Islet of Langerhans (tissue), 1 donor: ENCODE data around the gene GET4.
"Not testable (repeated sequence)": the region's sequence is repeated elsewhere in the genome, so short reads cannot be mapped to it uniquely, and the experiment has no call there.

Source experiments
- FAIRE-seq: peaks from one replicate; lab custom pipeline; 2011; peaks lifted over from hg19 to GRCh38; lab: Jason Lieb, UNC

The GET4 gene

DNA sequence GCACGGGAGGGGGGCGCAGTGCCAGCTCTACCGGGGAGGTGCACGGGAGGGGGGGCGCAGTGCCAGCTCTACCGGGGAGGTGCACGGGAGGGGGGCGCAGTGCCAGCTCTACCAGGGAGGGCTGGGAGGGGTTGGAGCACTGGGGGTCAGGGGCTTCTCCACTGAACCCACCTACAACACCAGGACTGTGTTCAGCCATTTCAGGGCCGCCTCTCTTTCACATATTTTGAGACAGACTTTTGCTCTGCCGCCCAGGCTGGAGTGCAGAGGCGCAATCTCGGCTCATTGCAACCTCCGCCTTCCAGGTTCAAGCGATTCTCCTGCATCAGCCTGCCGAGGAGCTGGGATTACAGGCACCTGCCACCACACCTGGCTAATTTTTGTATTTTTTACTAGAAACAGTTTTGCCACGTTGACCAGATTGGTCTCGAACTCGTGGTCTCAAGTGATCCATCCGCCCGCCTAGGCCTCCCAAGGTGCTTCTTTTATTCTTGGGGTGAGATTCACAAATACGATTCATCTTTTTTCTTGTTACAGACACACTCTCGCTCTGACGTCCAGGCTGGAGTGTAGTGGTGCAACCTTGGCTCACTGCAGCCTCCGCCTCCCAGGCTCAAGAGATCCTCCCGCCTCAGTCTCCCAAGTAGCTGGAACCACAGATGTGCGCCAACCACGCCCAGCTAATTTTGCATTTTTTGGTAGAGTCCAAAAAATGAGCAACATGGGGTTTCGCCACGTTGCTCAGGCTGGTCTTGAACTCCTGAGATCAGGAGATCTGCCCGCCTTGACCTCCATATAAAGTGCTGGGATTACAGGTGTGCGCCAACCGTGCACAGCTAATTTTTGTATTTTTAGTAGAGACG is 41.1 kb downstream of the GET4 start:
- no peak for FAIRE-seq

DNA sequence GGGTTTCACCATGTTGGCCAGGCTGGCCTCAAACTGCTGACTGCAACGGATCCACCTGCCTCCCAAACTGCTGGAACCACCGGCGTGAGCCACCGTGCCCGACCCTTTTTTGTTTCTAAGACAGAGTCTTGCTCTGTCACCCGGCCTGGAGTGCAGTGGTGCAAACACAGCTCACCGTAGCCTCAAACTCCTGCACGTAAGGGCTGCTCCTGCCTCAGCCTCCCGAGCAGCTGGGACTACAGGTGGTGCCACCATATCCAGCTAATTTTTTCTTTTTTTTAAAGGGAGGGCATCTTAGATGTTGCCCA is 41.7 kb downstream of the GET4 start:
- no peak for FAIRE-seq

DNA sequence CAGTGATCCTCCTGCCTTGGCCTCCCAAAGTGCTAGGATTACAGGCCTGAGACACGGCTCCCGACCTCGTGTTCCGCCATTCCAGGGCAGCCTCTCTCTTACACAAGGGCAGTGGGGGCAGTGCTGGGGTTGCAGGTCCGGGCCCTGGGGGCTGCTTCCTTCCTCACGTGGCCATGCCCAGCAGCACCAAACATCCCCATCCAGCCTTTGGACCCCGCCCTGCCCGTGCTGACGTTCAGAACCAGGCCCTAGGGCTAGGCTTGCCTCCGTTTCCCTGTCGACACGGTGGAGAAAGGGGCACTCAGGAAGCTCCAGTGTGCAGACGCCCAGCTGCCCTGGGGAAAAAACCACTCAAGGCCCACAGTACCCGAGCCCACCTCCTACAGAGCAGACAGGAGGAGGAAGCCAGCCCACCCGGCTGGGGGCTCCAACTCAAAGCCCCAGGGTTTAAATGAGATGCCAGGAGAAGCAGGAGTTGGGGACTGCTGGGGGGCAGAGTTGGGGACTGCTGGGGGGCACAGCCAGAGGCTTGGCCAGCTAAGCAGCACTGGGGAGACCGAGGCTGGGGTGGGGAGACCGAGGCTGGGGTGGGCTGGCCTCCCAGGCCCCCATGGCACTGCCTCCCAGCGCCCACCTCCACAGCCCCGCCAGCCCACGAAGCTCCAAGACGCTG is 42.2 kb downstream of the GET4 start:
- FAIRE-seq, result no peak

DNA sequence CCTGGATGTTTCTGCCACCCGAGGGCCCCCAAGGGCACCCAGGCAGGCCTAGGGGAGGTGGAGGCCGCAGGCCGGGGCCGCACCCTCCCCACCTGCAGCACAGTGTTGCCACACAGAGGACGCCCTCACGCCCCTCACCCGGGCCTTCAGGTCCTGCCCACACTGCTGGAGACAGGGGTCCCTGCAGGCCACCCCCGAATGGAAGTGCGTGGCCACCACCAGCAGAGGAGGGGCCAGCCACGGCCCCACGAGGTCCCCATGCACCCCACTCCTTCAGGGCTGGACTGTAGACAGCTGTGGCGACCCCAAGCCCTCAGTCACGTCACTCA is 42.7 kb downstream of the GET4 start:
- no peak for FAIRE-seq

DNA sequence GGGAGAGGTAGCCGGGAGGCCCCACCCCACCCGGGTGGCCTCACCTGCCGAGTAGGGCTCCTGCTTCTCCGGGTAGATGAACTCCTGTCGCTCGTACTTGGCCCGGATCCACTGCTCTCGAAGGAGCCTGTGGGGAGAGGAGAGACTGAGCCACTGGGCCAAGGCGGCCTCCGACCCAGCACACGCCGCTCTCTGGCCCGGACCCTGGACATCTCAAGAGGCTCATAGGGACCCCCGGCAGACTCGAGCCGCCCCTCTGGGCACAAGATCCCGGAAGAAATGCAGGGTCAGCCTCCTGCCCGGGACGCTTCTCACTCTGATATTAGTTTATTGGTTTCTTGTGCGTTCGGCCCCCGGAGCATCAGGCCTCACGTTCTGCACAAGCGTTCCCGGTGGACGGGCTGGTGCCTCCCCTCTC is 43.6 kb downstream of the GET4 start:
- FAIRE-seq, result no peak

DNA sequence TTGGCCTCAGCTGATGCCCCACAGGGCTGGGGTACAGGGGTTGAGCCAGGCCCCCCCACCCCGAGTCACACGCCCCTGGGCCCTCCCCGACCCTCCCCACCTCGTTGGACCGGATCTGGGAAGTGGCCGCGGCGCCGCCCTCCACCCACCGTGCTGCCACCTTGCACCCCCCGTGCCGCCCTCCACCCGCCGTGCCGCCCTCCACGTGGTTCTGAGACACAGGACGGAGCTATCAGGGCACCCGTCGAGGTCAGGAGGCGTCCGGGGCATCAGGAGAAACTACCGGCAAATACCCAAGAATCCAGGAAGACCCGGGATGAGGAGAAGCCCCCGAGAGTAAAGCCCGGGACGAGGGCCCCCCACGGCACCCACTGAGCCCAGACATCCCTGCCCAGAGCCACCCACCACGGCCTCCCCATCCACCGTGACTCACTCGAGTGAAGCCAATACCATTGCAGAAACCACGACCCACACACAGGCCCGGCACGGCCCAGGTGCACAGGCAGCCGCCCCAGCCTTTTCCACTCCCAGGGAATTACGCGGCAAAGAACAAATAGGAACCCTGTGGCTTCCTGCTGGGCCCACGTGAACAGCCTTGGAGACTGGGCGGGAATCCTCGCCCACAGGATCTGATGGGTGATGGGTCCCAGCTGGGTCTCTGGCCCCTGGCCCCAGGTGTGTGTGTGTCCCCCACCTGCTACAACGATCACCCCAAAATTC is 44.2 kb downstream of the GET4 start:
- no peak for FAIRE-seq

DNA sequence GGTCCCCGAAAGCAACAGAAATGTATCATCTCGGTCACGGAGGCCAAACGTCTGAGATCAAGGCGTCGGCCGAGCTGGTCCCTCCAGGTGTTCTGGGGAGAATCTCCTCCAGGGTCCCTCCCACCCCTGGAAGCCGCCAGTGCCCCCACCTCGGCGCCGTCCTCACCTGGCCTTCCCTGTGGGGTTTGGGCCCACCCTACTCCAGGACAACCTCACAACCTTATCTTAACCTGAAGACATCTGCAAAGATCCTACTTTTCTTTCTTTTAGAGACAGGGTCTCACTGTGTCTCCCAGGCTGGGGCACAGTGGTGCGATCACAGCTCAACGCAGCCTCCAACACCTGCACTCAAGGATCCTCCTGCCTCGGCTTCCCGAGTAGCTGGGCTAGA is 44.7 kb downstream of the GET4 start:
- FAIRE-seq, result no peak

DNA sequence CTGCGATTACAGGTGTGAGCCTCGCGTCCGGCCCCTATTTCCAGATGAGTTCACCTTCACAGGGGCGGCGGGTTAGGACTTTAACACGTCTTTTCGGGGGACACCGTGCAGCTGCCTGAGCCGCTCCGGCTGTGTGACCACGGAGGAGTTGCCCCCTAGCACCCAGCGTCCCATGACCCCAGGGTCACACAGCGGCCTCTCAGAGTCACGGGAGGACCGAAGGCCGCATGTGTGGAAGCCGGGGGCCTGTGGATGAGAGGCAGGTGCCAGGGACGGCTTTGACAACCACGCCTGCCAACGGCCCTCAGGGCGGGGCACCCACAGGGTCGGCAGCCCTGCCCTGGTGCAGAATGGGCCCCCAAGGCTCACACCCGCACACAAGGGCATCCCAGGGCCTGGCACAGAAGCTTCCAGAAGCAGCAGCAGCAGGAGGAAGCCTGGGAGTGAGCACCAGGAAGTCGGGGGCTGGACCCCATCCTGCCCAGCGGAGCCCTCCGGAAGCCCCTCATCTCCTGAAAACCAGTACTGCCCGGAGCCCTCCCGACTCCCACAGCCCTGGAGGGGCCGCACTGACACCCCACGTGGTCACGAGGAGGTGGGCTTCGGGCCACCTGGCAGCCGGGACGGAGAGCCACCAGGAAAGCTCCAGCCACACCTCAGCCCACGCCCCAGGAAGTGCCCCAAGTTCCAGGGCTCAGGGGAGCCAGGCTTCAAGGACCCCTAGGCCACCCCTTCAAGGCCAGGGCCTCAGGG is 45.4 kb downstream of the GET4 start:
- no peak for FAIRE-seq

DNA sequence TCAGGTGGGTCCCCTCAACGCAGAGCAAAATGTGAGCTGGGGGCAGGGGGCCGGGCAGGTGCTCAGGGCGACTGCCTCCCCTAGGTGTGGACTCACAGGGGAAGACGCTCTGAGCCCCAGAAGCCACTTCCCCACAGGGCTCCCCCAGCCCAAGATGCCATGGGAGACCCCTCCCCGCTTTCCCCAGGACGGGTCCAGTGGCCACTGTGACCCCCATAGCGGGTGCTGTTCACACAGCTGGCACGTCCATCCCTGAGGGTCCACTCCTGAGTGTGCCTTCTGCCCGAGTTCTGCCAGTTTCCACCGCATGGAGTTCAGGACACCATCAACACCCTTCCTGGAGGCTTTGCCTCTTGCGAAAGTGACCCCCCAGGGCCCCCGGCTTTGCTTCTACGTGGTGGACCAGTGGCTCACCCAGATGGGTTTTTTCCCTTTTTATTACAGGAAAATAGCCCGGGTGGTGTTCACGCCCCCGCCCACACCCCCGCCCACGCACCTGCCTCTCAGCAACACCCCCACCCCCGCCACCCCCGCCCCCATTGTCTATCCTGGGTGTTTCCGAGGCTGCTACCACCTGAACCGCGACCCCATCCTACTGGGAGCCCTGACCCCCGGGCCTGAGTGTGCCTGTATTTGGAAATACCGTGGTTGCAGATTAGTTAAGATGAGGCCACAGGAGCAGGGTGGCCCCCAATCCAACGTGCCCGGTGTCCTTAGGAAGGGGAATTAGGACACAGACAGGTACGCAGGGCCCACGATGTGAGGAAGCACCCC is 46.2 kb downstream of the GET4 start:
- FAIRE-seq, result no peak

DNA sequence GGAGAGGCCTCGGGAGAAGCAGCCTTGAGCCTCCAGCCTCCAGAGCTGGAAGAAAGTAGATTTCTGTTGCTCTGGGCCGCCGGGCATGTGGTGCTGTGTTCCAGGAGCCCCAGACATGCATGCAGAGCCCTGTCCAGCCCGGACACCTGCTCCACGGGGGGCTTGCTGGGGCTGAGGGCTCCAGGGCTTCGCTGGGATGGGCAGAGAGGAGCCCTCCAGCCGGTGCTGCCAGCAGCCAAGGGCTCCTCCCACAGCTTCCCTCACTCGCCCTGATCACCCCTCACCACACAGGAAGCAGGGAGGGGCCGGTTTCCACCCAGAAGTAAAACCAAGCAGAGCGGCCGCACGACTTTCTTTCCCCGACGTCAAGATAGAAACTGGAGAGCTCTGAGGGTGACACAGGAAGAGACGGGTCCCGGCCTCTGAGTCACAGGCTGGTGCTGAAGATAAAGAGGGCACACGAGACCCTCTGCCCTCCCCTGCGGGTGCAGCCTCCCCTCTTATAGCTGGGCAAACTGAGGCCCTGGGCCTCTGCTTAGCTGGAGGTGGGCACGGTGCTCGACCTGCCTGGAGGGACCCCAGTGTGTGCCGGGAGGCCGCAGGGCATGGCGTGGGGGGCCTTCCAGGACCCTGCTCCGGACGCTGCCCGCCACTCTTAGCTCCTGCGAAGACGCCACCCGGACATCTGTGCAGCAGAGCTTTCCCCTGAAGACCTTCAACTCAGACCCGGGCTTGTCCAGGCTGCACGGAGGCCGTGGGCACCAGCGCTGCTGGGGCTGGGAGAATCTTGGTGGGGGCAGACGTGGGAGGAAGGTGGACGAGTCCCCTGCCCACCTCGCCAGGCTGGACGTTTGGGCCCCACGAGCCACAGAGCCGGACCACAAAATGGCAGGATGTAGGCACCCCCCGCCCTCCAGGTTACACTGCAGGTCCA is 47.0 kb downstream of the GET4 start:
- no peak for FAIRE-seq

DNA sequence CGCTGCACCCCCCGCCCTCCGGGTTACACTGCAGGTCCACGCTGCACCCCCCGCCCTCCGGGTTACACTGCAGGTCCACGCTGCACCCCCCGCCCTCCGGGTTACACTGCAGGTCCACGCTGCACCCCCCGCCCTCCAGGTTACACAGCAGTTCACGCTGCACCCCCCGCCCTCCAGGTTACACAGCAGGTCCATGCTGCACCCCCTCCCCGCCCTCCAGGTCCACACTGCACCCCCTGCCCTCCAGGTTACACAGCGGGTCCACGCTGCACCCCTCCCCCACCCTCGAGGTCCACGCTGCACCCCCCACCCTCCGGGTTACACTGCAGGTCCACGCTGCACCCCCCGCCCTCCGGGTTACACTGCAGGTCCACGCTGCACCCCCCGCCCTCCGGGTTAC is 47.7 kb downstream of the GET4 start:
- FAIRE-seq, result not testable (repeated sequence)

DNA sequence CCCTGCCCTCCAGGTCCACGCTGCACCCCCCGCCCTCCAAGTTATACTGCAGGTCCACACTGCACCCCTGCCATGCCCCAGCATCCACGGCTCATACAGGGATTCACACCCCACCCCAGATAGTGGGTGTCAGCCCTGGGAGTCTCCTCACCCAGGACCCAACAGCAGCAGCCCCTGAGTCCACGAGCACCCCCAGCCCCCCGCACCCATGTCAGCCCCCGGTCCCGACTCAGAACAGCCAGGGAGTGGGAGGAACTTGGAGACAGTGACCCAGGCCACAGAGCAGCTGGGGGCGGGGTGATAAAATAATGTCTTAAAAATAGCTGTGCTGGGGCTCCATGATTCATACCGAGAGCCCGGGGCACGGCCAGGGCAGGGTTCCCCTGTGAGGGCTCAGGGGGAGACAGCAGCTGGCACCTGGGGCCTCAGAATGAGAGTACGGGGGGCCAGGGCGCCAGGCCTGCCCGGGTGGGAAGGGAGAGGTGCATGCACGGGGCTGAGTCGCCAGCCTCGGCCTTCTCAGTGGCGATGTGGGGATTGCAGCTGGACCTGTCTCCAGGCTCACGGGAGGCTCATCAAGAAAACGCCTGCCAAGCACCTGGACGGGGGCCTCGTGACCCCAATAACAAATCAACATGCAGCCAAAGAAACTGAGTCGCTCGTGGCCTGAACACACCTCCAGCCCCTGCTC is 48.3 kb downstream of the GET4 start:
- no peak for FAIRE-seq

DNA sequence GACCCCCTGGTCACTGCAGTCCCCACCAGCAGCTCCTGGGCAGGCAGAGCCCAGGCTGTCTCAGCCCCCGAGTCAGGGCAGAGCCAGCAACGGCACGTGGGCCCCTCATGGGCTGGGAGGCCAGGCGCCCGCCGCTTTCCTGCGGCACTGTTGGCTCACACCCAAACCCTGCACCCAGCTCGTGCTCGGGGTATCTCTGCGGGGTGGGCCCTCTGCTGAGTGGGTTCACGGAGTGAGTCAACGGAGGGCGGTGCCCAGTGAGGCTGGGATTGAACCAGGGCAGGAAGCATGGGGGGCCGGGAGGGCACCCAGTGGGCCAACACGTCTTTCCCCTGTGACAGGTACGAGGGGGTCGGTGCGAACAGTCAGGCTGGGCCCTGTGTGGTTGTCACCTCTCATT is 49.2 kb downstream of the GET4 start:
- FAIRE-seq, result no peak

DNA sequence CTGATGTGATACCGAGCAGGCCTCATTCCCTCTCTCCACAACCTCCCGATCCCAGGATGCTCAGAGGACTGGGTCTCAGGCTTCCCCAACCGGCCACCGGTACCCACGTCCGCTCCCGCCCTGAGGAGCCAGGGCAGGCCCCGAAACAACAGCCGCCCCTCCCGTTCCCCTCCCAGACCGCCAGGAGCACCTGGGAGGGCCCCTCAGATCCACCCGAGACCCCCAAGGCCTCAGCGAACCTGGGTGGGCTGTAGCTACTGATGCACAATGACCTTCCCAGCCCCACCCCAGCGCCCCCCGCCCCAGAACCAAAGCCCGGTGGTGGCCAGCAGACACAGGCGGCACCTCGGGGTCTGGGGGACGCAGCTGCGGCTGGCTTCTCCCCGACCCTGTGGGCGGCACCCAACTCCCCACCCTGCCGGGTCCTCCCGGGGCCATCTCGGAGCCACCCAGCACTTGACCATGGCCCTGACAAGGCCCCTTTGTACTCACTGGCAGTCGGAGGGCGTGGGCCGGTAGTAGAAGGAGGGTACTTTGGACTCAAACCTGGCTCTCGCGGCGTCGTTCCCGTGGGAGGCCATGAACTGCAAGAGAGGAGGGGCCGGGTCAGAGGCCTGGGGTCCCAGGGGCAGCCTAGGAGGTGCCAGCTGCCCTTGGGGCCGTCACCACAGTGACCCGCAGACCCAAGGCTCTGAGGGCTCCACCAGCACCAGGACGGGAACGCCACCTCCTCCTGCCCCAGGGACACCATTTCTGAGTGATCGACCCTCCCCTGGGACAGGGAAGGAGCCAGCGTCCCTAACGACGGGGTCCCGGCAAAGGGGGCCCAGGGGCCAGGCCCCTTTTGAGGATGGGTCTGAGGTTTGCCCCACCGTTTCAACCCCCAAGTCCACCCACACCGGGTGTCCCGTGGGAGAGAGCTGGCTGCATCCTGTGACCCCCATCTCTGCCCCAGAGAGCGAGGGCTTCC is 50.0 kb downstream of the GET4 start:
- no peak for FAIRE-seq

DNA sequence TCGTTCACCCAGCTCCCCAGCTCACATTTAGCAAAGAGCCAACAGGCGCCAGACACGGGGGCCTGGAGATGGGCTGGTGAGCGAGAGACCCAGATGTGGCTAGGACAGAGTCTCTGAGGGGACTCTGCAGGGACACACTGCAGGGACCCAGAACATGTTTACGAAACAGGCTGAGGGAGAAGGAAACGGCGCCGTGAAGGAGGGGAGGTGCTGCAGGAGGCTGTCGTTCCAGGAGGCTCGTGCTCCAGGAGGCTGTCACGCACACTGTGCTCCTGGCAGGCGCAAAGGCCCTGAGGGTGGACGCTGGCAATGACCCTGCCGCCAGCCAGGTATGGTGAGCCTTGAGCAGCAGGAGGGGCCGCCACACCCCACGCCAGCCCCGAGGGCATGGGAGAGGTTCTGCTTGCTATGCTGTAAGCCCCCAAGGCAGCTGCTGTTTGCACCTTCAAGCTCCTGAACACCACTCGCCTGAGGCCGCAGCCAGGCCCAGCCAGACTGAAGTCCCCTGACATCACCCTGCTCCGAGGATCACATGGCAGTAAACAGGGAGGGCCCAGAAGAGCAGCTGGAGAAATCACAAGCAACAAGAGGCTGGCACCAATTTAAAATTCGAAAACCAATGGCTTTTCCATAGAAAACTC is 50.8 kb downstream of the GET4 start:
- no peak for FAIRE-seq

DNA sequence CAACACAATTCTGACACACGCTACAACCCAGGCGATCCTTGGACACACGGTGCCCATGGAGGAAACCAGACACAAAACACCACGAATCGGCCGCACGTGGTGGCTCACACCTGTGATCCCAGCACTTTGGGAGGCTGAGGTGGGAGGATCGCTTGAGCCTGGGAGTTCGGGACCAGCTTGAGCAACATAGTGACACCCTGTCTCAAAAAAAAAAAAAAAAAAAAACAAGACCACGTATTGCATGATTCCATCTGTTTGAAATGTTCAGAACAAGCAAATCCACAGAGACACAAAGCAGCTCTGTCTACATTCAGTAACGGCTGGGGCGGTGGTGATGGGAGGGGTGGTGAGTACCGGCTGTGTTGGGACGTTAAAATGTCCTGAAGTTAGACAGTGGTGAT is 53.0 kb downstream of the GET4 start:
- FAIRE-seq, result no peak

DNA sequence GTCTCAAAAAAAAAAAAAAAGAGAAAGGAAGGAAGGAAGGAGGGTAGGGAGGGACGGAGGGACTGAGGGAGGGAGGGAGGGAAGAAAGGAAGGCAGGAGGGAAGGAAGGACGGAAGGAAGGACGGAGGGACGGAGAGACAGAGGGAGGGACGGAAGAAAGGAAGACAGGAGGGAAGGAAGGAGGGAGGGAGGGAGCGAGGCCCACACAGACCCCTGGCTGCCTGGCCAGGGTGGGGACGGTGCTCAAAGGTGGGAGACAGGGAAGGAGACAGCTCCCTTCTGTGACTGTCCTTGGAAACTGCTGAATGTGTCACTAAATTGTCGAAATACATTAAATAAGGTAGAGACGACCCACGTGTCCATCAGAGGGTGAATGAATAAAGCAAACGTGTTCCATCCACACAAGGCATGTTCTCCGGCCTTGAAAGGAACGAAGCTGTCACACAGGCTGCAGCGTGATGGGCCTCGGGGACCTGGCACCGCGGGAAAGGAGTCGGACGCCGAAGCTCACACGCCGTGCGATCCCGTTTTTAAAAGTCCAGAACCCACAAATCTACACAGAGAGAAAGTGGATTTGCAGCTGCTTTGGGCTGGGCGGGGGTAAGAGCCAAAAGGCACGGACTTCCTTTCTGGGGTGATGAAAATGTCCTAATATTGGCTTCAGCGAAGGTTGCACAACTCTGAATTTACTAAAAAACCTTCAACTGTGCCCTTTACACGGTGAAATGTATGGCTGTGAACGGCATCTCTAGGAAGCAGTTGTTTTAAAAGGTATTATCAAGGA is 54.8 kb downstream of the GET4 start:
- FAIRE-seq, result no peak
